Activated naive CD4-positive, alpha-beta T cell (primary cell): ENCODE data around the gene TMEM9.
A peak's percentile ranks its signal among the peaks of the same experiment; 100 is the strongest.

Source experiments
- DNase-seq, 4 experiments: peaks; one replicate each; lab custom pipeline; 2025; lab: John Stamatoyannopoulos, UW

TMEM9 gene

DNA sequence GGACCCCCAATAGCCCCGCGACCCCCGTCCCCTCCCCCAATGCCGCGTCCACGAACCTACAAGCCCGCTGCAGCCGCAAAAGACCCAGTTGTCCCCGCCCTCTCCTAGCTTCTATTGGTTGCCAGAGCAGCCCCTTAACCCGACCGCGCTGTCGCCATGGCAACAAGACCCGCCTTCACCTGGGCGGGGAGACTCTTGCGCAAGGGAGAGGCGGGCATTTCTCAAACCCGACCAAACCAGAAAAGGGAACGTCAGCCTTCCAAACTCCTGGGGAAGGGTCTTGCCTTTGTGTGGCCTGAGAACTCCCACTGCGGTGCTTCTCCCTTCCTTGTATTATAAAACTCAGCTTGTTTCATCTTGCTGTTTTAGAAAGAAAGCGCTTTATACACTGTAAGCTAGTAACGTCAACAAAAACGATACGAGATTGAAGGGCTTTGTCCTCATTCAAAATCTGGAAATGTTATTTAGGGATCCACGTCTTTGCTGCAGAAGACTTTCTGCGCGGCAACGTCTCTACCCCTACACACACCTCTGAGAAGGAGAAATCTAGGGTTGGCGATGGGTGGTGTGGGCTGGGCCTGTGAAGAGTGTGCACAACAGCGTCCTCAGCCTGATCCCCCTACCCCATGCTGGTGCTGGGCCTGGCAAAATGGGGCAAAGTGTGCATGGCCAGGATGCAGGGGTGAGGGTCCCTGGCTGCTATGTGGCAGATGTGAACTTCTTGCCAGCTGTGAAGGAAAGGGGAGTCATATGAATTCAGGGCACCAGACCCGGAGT, at the start of gene TMEM9:
TMEM9 (minus strand) TSS at position 86 of the 777 bp plus-strand sequence. CDS start 551 bp downstream, outside the sequence.
- DNase-seq = peak; percentile 98 to 99 (median 98)

DNA sequence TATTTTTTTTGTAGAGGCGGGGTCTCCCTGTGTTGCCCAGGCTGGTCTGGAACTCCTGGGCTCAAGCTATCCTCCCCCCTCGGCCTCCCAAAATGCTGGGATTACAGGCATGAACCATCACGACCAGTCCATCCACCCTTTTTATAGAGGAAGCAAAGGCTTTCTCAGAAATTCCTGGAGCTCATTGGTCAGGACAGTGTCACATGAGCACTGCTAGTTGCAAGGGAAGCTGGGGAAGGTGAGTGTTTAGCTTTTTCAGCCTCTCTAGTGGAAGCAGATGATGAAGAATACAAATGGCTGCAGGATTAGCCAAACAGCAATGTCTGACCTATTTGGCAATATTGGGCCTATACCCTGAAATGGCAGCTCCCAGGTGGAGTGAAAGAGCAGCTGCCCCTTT, 44.3 kb upstream of the TMEM9 start:
- DNase-seq = no peak

DNA sequence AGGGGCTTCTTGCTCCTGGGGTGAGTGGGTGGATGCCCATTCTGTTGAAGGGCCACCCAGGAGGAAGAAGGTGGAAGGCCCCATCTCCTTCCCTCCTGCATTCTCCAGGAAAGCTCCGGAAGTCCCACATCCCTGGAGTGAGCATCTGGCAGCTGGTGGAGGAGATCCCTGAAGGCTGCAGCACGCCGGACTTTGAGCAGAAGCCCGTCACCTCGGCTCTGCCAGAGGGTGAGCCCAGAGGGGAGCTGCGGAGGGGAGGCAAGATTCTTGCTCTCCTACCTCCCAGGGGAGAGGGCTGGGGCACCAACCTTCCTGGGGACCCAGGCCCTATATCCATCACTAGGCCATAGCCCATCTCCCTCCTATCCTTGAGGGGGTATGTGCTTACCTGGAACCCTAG, 39.8 kb upstream of the TMEM9 start:
- DNase-seq = no peak

DNA sequence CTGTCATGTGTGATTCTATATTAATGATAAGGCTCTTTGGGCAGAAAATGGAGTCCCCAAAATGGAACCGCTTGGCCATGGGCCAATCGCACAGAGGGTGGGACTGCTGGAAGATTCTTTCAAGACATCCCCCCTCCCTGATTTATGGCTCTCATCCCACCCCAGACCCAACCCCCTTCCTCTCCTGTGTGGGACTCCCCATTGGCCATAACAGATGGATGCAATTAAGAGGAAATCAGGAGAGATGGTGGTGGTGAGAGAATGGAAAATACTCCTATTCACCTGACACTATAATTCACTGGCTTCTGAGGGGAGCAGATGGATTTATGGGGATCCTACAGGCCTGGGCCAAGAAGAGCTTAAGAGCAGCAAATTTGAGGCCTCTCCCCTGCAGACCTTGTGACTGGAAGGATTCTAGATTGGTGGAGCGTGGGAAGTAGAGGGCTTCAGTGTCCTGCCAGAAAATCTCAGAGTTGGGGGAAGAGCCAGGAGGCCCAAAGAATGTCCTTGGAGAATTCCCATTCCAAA, 38.1 kb upstream of the TMEM9 start:
- no peak for DNase-seq

DNA sequence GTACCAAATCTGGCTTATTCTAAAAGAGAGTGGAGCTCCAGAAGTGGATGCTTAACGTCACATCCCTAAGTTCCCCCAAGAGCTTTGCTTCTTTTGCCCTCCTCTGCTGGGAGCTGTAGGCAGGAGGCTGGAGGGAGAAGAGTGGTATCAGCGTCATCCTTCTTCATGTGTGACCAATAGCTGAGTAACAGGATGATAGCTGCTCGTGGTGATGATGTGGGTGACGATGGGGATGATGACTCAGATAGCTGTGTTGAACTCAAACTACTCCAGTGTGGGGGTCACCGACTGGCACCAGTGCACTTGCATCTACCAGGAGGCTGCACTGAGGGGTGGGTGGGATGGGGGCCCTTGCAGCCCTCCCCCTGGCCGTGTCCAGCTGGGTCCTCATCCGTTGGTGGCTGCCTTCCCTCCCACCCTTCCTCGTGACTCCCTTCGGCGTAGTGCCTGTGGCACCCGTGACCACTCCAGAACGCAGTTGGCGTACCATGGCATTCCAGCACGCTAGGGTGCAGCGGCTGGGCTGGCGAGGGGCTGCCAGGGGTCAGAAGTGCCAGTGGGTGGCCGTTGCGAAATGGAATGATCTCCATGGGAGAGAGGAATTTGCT, 37.5 kb upstream of the TMEM9 start:
- no peak for DNase-seq

DNA sequence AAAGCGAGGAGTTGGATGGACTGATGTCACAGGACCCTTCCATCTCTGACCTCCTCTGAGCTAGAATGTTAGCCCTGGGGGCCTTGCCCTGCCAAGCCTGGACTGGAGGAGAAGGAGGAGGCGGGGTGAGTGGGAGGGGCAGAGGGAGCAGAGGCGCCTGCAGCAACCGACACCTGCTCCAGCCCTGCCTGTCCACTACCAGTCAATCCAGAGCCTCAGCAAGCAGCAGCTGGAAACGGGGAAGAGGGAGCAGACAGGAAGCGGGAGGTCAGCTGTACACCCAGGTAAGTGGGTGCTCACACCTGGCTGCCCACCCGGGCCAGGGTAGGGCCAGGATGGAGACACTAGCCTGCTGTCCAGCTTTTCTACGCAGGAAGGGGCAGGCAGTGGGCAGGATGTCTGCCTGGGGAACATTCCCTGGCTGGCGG, 36.4 kb upstream of the TMEM9 start, which contains the start of gene IGFN1:
IGFN1 (plus strand) TSS at position 201 of the 428 bp plus-strand sequence. CDS start 2,470 bp downstream, outside the sequence.
- no peak for DNase-seq

- no peak for DNase-seq
Measured at GRCh38 chr1:201190005-201190404, 35.7 kb upstream of the TMEM9 start.

- no peak for DNase-seq
Measured at GRCh38 chr1:201189085-201189484, 34.8 kb upstream of the TMEM9 start.

- DNase-seq = no peak
Measured at GRCh38 chr1:201186192-201186591, 31.9 kb upstream of the TMEM9 start.

DNA sequence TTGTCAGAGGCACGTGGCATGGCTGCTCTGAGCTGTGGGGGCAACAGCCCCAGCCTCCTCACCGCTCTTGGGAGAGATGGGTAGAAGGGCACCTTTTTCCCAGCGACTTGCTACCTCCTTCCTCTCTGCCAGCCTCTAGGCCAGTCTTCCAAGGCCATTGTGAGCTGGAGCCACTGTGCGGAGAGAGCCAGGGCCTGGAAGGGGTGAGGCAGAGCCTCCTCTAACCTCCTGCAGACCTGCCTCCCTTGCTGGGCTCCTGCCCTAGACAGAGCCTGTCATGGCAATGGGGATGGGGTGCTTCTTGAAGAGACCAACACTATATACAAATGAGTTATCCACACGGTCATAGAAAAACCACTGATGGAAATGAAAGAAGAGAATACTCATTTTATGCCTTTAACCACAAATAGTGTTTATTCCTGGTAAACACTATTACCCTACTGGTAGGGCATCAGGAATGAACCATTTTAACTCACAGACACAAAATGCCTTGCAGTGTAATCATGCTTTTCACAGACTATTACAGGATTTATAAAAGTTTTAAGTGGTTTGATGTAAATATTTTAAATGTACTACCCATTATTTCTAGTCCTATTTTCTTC, 31.4 kb upstream of the TMEM9 start:
- DNase-seq = no peak

GRCh38 chr1:201185123-201185453, 30.8 kb upstream of the TMEM9 start:
- no peak for DNase-seq

DNA sequence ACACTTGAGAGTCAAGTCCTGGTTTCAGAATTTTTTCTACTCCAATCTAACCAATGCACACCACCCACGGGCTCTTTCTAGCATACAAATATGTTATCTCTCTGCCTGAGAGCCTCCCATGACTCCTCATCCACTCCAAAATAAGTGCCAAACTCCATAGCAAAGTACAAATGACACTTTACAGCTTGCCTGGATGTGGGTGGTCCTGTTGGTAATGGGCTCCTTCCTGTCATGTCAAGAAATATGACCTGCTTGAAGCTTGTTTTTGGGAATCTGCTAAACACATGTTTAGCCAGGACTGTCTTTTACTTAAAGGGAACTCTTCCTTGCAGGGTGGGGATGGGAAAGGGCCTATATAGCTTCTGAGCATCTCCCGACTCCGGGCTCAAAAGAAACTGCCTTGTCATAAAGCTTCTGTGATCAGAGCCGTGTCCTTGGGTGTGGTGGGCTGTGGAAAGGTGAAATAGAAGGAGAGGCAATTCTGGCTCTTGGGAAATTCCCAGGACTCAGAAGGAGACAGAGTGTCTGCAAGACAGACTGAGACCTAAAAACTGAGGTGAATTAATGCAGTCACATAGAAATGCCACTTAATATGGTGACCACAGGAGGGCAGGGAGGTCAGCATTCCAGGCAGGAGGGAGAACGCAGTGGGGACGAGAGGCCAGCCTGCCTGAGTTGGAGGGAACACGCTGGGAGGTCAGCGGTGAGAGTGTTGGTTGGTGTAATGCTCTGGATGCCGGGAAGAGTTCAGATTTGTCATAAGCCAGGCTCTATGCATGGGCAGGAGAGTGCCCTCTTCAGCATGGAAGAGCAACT, 30.2 kb upstream of the TMEM9 start:
- DNase-seq = no peak

DNA sequence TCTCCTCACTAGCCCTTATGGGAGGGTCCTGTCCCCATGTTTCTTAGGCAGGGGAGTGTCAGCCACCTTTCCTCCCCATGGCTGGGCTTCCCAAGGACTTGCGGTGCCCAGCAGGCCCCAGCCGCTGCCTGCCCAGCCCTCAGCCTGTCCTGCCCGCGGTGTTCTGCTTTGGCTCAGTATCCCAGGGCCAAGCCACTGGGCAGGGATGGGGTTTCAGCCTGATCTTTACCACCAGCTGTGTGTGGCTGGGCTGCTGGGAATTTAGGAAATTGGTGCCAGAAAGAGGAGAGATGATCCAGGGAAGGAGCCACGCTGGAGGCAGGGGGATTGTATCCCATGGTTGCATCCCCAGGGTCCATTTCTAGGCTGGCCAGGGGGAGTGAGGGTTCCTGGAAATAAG, 29.5 kb upstream of the TMEM9 start:
- DNase-seq = no peak

DNA sequence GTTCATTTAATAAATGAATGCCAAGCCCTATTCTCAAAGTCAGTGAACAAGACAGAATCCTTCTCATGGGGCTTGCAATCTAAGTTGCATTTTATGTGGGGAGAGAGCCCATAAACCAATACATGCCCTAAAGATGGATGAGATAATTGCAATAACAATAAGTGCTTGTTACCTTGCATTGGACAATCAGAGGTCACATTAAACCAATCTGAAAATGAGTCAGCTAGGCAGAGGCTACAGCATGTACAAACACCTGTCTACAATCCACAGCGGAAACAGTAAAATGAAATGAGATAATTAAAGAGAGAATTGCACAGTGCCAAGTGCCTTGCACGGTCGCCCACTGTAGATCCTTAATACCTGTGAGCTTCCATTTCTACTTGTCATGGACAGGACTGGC, 28.9 kb upstream of the TMEM9 start:
- DNase-seq = no peak

GRCh38 chr1:201181726-201182125, 27.5 kb upstream of the TMEM9 start:
- DNase-seq = no peak

DNA sequence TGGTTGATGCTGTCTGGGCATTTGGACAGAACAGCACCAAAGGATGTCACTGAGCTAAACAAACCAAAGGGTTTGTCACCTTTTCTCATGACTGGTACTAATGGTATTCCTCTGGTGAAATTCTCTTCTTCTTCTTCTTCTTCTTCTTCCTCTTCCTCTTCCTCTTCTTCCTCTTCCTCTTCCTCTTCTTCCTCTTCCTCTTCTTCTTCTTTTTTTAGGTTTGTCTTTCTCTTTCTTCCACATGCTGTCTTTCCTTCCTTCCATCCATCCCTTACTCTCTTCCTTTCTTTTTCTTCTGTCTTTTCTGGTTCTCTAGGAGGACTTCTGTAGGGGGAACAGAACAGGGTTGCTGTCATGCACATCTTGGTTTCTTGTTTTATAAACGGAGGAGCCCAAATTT, 27.0 kb upstream of the TMEM9 start:
- DNase-seq = no peak

DNA sequence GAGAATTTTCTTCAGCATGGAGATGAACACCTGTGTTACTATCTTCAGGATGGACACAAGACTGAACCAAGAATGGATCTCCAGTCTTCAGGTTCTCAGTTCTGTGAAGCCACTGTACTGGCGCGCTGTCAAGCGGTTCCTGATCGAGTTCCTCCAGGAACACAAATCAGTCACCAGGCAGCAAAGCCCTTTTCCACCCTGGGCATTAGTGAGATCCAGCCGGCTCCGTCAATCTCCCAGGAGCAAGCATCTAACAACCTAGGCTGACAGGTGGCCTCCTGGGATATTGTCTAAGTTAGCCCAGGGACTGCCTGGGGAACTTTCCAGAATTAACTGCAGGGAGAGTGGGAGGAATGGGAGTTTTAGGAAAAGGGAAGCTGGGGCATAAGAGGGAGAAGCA, 26.6 kb upstream of the TMEM9 start:
- no peak for DNase-seq

DNA sequence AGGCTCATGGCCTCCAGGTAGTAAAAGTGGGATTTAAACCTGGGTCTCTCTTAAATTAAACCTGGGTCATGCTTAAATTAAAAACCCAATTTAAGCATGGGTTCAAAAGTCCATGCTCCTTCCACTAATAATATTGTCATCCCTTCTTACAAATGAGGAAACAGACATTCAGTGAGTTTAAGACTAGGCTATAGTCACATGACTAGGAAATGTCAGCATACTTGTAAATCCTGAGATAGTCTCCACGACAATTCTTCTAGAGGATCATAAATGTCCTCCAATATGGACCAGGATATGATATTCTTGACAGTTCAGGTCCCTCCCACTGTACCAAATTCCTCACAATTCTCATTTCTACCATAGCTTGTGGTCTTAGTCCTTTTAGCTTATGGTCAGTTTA, 25.9 kb upstream of the TMEM9 start:
- no peak for DNase-seq

- no peak for DNase-seq
Measured at GRCh38 chr1:201178718-201179117, 24.4 kb upstream of the TMEM9 start.

DNA sequence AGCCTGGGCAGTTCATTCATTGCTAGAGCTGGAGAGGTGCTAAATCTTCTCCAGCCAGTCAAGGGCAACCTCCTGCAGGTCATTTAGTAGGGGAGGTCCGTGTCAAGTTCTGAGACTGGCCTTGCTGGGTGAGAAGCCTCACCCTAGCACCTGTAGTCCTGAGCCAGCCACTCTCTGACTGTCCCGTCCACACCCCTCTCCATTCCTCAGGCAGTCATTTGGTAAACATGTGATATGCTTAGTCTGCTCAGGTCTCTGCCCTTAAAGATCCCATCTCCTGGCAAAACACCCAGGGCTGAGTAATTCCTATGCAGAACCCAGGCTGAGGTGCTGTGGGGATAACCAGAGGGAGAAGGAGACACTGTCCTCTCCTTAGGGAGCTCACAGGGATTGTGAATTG, 22.7 kb upstream of the TMEM9 start:
- no peak for DNase-seq

- no peak for DNase-seq
Measured at GRCh38 chr1:201175820-201176500, 21.7 kb upstream of the TMEM9 start.

DNA sequence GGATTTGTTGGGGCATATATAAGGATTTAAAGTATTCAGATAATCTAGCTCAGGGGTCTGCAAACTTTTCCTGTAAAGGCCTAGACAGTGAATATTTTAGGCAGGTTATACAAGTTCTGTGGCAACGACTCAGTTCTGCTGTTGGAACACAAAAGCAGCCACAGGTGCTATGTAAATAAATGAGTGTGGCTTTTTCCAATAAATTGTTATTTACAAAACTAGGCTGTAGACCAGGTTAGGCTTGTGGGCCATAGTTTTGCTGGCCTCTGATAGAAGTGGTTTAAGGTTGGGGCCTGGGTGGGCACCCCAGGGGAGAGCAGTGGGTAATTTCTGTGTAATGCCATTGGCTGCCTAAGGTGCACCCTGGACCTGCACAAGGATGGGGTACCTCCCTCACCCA, 19.5 kb upstream of the TMEM9 start:
- DNase-seq = no peak
